NCI-H2227 treated with DMSO at 0.1 percent for 48 hours (cell line): ENCODE measurements around the gene TIMP3.

Experiments
- DNase-seq: peaks from one replicate; lab custom pipeline; 2025; lab: John Stamatoyannopoulos, UW

TIMP3 gene

GRCh38 chr22:32786027-32786418, 15.5 kb upstream of the TIMP3 start:
- no peak for DNase-seq

GRCh38 chr22:32788904-32789624, 12.4 kb upstream of the TIMP3 start:
- DNase-seq: no peak

- DNase-seq: no peak
These were observed 11.5 kb upstream of the TIMP3 start for GRCh38 chr22:32789797-32790620.

- no peak for DNase-seq
These were observed 10.4 kb upstream of the TIMP3 start for GRCh38 chr22:32791056-32791455.

GRCh38 chr22:32791485-32791884, 10.0 kb upstream of the TIMP3 start:
- no peak for DNase-seq

GRCh38 chr22:32793589-32793988, 7.9 kb upstream of the TIMP3 start:
- no peak for DNase-seq

GRCh38 chr22:32794449-32795213, 6.9 kb upstream of the TIMP3 start:
- DNase-seq: no peak

- no peak for DNase-seq
These were observed 6.3 kb upstream of the TIMP3 start for GRCh38 chr22:32795214-32795596.

- no peak for DNase-seq
These were observed 4.5 kb upstream of the TIMP3 start for GRCh38 chr22:32796865-32797573.

- no peak for DNase-seq
These were observed 2.0 kb upstream of the TIMP3 start for GRCh38 chr22:32799496-32799895.

- no peak for DNase-seq
These were observed 1.2 kb upstream of the TIMP3 start for GRCh38 chr22:32800158-32800882.

- no peak for DNase-seq
These were observed 440 bp upstream of the TIMP3 start for GRCh38 chr22:32800994-32801536.

GRCh38 chr22:32802237-32802765, 796 bp downstream of the TIMP3 start:
- no peak for DNase-seq

- no peak for DNase-seq
These were observed 1.7 kb downstream of the TIMP3 start for GRCh38 chr22:32803020-32803737.

GRCh38 chr22:32803738-32804435, 2.4 kb downstream of the TIMP3 start:
- no peak for DNase-seq

- no peak for DNase-seq
These were observed 3.2 kb downstream of the TIMP3 start for GRCh38 chr22:32804531-32805360.

GRCh38 chr22:32805361-32805881, 3.9 kb downstream of the TIMP3 start:
- no peak for DNase-seq

GRCh38 chr22:32806296-32806695, 4.8 kb downstream of the TIMP3 start:
- DNase-seq: no peak
